T-helper 2 cell (primary cell): ENCODE results near the gene DEPP1.

Experiments
- DNase-seq, 5 experiments: peaks; one replicate each; pipeline versions ENCODE4 v3.0.0 to v3.0.0-alpha.2; 2012 to 2022

The DEPP1 gene

GRCh38 chr10:44931621-44932516 is 46.7 kb downstream of the DEPP1 start:
- DNase-seq = no peak

DNA sequence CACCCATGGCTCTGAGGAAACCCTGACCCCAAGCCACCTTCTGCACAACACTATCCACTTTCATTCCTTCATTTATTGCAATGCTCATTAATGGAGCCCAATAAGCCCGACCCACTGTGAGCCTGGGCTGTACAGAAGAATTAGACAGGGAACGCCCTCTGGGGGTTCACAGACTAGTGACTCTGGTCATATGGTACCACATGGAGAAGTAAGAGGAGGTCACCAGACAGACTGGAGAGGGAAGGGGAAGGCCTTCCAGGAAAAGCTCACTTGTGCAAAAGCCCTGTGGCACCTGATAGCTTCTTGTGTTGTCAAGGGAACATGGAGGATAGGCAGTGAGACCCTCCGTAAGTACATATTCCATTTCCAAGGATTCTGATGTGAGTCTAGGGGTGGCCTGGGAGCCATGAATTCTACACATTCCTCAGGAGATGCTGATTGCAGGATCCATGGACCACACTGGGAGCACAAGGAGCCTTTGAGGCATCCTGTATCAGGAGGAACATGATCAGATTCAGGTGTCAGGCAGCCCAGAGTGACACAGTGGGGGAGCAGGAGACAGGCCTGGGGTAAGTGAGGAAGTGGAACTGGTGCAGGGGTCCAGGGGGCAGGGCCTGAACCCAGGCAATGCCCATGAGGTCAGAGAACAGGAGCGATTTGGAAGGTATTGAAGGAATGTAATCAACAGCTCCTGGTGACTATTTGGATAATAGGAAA is 47.5 kb downstream of the DEPP1 start:
- no peak for DNase-seq

GRCh38 chr10:44929356-44930255 is 49.0 kb downstream of the DEPP1 start:
- DNase-seq = no peak

- no peak for DNase-seq
Measured at GRCh38 chr10:44928462-44928861, 50.1 kb downstream of the DEPP1 start.

GRCh38 chr10:44927352-44927751 is 51.3 kb downstream of the DEPP1 start:
- no peak for DNase-seq

DNA sequence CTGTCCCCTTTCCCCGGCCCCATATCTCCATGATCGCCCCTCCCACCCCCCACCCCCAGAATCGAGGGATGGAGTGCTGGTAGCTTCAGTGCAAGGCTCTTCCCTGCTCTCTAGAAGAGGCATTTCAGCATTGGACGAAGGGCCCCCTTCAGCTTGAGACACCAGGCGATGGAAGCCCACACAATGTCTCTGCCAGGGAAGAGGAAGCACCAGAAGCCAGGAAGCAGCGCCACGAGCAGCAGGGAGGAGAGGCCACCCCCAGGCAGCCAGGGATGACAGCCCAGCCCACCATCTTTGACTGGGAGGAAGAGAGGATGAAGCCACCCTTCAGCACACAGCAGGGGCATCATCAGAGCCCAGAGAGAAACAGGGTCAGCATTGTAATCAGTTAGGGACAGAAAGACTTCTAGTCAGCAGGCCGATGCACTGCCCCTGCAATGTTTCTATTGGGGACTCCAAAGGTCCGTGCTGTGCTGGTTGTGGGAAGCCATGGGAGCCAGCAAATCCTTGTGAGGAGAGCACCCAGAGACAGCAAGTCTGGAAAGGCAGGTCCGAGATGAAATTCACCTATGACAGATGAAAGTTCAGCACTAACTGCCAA is 51.8 kb downstream of the DEPP1 start:
- no peak for DNase-seq
